Stimulated activated CD4-positive, alpha-beta T cell treated with anti-CD3 and anti-CD28 coated beads, Interleukin-4, amount 100 ng/mL, for 24 hours (primary cell): Measurements from ENCODE around the gene IFIT2.
"Not testable (repeated sequence)": the region's sequence is repeated elsewhere in the genome, so short reads cannot be mapped to it uniquely, and the experiment has no call there.

ENCODE experiments used
- DNase-seq: peaks from one replicate; pipeline ENCODE4 v3.0.0-alpha.2; 2020

IFIT2 gene

DNA sequence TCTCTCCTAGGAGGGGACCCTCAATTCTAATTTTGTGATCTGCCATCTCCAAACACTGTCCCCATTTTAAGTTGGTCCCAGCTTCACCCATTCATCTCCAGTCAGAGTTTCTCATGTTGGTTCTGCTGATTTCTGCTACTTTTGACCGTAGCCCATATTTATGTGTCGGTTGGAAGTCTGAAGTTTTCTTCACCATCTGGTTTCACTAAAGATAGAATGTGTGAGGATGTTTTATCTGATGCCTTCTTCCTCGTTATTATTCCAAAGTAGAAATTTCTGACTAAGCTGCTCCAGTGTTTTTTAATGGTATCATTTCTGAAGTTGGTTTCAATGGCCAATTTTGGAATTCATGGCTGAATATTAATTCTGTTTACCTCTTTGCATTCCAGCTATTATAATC, 21.3 kb upstream of the IFIT2 start:
- no peak for DNase-seq

GRCh38 chr10:89281606-89282395, 20.0 kb upstream of the IFIT2 start:
- no peak for DNase-seq

DNA sequence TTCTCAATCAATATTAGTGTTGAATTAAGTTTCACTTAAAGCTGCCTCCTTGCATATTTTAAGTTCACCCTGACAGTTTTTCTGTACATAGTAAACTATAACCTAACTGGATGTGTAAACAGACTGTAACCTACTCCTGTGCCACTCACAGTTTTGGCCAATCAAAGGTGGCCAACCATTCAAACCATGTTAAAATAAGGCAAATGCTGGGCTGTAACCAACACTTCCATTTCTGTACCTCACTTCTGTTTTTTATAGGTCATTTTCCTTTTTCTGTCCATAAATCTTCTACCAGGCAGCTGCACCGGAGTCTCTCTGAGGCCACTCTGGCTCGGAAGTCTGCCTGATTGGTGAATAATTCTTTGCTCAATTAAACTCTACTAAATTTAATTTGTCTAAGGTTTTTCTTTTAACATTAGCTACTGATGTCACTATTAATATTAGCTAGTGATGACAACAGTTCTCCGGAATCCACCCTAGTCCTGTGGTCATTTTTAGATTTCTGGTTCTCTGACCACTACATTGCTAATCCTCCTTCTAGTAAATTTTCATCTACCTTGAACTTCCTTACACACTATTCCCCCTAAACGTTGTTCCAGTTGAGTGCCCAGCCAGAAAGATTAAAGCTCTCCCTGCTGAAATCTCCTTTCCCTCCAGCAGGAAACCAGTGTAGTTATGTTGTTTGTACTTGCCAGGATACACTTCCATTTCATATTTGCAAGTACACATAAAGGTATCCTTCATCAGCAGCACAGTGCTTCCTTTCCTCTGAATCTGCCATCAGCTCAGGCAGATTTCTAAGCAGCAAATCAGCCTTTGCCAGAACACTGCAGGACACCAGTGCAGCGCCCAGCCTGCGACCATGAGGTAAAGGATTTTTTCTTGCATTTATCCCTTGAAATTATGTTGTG, 18.6 kb upstream of the IFIT2 start:
- DNase-seq: no peak

- no peak for DNase-seq
These were observed 17.8 kb upstream of the IFIT2 start for GRCh38 chr10:89283936-89284475.

DNA sequence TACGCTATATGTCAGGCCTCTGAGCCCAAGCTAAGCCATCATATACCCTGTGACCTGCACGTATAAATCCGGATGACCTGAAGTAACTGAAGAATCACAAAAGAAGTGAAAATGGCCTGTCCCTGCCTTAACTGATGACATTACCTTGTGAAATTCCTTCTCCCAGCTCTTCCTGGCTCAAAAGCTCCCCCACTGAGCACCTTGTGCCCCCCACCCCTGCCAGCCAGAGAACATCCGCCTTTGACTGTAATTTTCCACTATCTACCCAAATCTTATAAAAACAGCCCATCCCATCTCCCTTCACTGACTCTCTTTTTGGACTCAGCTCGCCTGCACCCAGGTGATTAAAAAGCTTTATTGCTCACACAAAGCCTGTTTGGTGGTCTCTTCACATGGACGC, 17.1 kb upstream of the IFIT2 start:
- DNase-seq: not testable (repeated sequence)

GRCh38 chr10:89285303-89285702, 16.5 kb upstream of the IFIT2 start:
- not testable (repeated sequence) for DNase-seq

DNA sequence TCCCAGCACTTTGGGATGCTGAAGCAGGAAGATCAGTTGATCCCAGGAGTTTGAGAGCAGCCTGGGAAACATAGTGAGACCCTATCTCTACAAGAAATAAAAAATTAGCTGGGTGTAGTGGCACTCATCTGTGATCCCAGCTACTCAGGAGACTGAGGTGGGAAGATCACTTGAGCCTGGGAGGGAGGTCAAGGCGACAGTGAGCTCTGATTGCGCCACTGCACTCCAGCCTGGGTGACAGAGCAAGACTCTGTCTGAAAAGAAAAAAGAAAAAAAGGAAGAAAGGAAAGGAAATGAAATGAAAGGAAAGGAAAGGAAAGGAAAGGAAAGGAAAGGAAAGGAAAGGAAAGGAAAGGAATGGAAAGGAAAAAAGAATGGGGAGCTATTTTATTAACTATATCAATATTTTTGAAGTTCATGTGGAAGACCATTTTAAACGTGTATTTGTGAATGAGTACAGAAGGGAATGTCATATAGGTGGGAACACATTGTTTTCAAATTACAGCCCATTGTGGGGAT, 7.1 kb upstream of the IFIT2 start:
- no peak for DNase-seq

DNA sequence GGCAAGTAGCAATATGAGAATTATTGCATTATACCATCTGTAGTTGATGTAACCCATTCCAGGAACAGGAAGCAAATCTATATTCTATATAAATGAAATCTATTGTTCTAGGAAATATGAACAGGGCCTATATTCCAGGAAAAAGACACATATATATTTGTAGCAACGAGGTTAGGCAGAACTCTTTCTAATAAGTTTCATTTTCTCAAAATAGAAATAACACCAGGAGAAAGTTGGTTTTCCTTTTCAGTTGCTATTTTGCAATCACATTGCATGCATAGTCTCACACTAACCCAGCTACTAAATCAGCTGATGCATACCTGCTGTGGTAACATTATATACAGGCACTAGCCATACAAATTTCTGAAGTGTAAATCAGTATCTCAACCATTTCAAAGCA, 6.2 kb upstream of the IFIT2 start:
- no peak for DNase-seq

GRCh38 chr10:89296220-89296648, 5.6 kb upstream of the IFIT2 start:
- DNase-seq: no peak

DNA sequence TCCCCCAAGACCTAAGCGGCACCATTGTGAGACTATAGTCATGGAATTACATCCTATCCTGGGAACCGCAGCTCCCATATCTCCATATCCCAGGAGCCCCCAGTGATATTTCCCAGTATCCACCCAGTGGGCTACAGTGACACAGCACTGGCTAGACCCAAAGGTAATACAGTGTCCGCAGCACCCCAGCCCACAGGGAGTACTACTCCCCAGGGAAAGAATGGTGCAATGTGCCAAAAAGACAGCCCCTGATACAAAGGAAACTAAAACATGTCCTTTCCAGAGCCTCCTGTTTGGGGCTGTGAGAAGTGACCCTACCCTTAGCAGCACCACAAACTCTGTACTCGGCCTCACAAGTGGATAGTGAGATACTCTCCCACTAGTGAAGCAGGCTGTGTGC, 4.5 kb upstream of the IFIT2 start:
- DNase-seq: no peak

- no peak for DNase-seq
These were observed 4.1 kb upstream of the IFIT2 start for GRCh38 chr10:89297791-89298190.

GRCh38 chr10:89299031-89299430, 2.8 kb upstream of the IFIT2 start:
- no peak for DNase-seq

GRCh38 chr10:89301232-89301631, 614 bp upstream of the IFIT2 start:
- no peak for DNase-seq

DNA sequence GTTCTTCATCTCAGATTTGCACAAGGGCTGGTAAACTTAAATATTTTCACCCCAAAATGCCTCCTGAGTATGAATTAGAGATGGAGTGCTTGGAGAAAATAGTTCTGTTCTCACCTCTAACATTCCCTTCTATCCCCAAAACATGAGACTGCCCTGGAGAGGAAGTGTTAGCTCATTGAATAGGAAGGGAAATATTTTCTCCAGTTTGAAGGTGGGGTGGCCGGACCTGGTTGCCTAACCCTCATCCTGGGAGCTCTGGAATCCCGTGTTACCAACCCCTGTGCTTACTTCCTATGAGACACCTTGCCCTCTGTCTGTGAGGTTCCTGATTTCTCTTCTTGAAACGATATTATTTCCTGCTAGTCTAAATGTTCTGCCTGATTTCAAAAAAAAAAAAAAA, 779 bp downstream of the IFIT2 start:
- no peak for DNase-seq

GRCh38 chr10:89303161-89303560, 1.3 kb downstream of the IFIT2 start:
- no peak for DNase-seq

DNA sequence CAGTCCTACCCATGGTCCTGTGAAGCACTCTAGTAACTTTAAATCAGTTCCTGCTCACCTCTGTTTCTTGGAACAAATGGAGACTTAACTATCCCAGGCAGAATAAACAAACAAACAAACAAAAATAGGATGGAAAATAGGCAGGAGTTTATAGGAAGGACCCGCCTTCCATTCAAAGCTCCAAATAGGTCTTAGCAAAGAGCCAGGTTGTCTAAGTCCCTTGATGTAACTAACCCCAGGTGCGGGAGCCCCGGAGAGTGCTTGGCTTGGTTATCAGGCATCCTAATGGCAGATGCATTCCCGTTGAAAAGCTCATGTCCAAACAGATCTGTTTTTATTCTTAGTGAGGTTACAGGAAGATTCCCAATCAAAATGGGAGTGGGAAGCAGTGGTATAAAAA, 2.2 kb downstream of the IFIT2 start:
- DNase-seq: no peak

GRCh38 chr10:89304446-89304845, 2.6 kb downstream of the IFIT2 start:
- no peak for DNase-seq

DNA sequence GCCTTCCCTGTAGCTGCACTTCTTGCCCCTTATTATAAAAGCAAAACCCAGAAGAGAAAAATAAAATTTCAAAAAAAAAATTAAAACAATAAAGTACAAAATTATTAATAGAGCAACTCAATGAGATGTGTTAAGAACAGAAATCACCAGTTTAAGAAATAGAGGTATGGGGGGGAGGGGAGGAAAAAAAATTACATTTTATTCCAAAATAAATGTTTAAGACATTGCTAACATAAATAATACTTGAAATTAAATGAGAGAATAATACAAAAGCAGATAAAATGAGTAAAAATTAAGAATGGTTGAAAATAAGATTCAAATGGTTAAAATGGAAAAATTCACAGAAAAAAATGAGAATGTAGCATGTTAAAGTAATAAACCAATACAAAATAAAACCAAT, 3.1 kb downstream of the IFIT2 start:
- DNase-seq: no peak

DNA sequence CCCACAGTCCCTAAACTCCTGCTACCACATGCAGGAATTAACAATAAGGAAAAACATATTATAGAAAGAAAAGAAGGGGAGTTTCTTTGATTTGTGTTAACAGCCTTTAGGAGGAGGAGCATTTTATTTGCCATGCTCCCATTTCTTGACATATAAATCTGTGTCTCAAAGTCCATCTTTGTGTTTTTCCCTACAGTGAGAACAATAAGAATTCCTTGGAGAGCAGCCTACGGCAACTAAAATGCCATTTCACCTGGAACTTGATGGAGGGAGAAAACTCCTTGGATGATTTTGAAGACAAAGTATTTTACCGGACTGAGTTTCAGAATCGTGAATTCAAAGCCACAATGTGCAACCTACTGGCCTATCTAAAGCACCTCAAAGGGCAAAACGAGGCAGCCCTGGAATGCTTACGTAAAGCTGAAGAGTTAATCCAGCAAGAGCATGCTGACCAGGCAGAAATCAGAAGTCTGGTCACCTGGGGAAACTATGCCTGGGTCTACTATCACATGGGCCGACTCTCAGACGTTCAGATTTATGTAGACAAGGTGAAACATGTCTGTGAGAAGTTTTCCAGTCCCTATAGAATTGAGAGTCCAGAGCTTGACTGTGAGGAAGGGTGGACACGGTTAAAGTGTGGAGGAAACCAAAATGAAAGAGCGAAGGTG, 4.1 kb downstream of the IFIT2 start:
- no peak for DNase-seq

GRCh38 chr10:89306434-89307268, 4.8 kb downstream of the IFIT2 start:
- no peak for DNase-seq

- DNase-seq: no peak
These were observed 5.4 kb downstream of the IFIT2 start for GRCh38 chr10:89307269-89307577.

DNA sequence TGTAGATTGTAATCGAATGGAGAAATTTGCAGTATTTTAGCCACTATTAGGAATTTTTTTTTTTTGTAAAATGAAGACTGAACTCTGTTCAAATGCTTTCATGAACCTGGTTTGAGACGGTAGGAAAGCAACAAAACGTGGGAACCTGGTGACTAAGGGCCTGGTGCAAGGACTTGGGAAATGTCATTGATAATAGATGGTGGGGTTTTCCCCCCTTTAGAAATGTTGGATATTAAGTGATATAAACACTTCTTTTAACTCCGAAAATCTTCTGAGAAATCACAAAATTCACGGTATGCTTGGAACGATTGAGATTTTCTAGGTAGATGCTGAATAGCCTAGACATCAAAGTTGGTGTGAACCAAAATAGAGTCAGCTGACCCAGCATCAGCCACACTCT, 6.4 kb downstream of the IFIT2 start:
- no peak for DNase-seq
